HCT116 (cell line): Measurements from ENCODE around the gene OR1E2. TPM values are rescaled to one million over a fixed set of nuclear protein-coding genes. Genes with fewer than 3 reads are reported as not detected.

Source experiments
- ATAC-seq: fragments of 200-7000 bp; cut with Tn5 transposase; 2 replicates; pipeline ENCODE4 v1.9.1; 2020; ENCODE audit warnings: mild to moderate bottlenecking, moderate library complexity
- BruUV-seq: library from RNA; stranded (reverse); fragments of 400-500 nt; replicated peaks from 2 replicates; lab custom pipeline; 2021; lab: Mats Ljungman, UMichigan
- CTCF ChIA-PET: fragments of 300-600 bp; sonication (Branson Sonifier 250); formaldehyde crosslinking; loops from one replicate; lab custom pipeline; 2021; ENCODE audit warnings: antibody characterized with exemption; lab: Charles Lee
- POLR2A ChIA-PET: fragments of 300-600, 350-600 bp; sonication (Branson Sonifier 250); formaldehyde crosslinking; loops from one replicate; lab custom pipeline; 2021; ENCODE audit warnings: antibody characterized with exemption; lab: Charles Lee
- RAD21 ChIA-PET, 2 experiments: fragments of 300-600 bp; sonication (Branson Sonifier 250); formaldehyde crosslinking; loops; one replicate each; lab custom pipeline; 2023; ENCODE audit warnings: low total read pairs in 2 of 2; ENCODE audit not compliant: uncharacterized antibody in 2 of 2, unreplicated experiment in 2 of 2, low non-redundant PET in 1 of 2; lab: Charles Lee
- DNase-seq: peaks from one replicate; pipeline ENCODE4 v3.0.0-alpha.2; 2010; ENCODE audit warnings: low read depth, low spot score
- H2AFZ ChIP-seq: fragments of 200-600 bp; shearing (Covaris generic), sonication (generic); 2 replicates; pipeline ENCODE4 v1.6.1; 2017; ENCODE audit warnings: low read depth, mixed run types, mixed read lengths, antibody characterized with exemption, low read length; ENCODE audit not compliant: poor library complexity, severe bottlenecking
- H3K27ac ChIP-seq: 2 replicates; pipeline ENCODE4 v1.5.1; 2012; ENCODE audit warnings: low read depth, low read length
- H3K27me3 ChIP-seq: fragments of 200-600 bp; sonication (generic); 2 replicates; pipeline ENCODE4 v1.6.1; 2016; ENCODE audit warnings: mixed run types, low read length, mixed read lengths; ENCODE audit not compliant: insufficient read depth
- H3K36me3 ChIP-seq, 2 experiments: fragments of 200-500 bp in 1 of 2; fragments of 200-600 bp in 1 of 2; sonication (Bioruptor generic) in 1 of 2; sonication (generic) in 1 of 2; 2 replicates each; pipeline versions ENCODE4 v1.5.1 to v1.6.1; 2014 to 2016; ENCODE audit warnings: low read length in 2 of 2, inconsistent platforms in 1 of 2, mixed read lengths in 1 of 2, mixed run types in 1 of 2; ENCODE audit not compliant: insufficient read depth in 2 of 2, control insufficient read depth in 1 of 2
- H3K4me1 ChIP-seq, 2 experiments: fragments of 200-600 bp in 1 of 2; sonication (generic) in 1 of 2; 2 replicates each; pipeline versions ENCODE4 v1.5.1 to v1.6.1; 2012 to 2017; ENCODE audit warnings: low read length in 2 of 2, inconsistent platforms in 1 of 2, mild to moderate bottlenecking in 1 of 2, mixed read lengths in 1 of 2, mixed run types in 1 of 2, moderate library complexity in 1 of 2; ENCODE audit not compliant: insufficient read depth in 2 of 2, control insufficient read depth in 1 of 2
- H3K4me2 ChIP-seq: fragments of 200-600 bp; sonication (generic); 2 replicates; pipeline ENCODE4 v1.6.1; 2017; ENCODE audit warnings: mixed run types, low read length, mixed read lengths
- H3K4me3 ChIP-seq, 2 experiments: fragments of 200-600 bp in 1 of 2; sonication (generic) in 1 of 2; replicated peaks in 1 of 2; 2 replicates each; pipeline ENCODE4 v1.5.1; 2011 to 2016; ENCODE audit warnings: low read length in 2 of 2, control low read depth in 1 of 2, low read depth in 1 of 2, mild to moderate bottlenecking in 1 of 2, mixed read lengths in 1 of 2, mixed run types in 1 of 2
- H3K79me2 ChIP-seq: fragments of 200-600 bp; sonication (generic); 2 replicates; pipeline ENCODE4 v1.6.1; 2017; ENCODE audit warnings: mild to moderate bottlenecking, mixed run types, low read length, moderate library complexity, mixed read lengths; ENCODE audit not compliant: insufficient read depth
- H3K9ac ChIP-seq: fragments of 200-600 bp; sonication (generic); 2 replicates; pipeline ENCODE4 v1.6.1; 2016; ENCODE audit warnings: low read length, mixed read lengths
- H3K9me2 ChIP-seq: fragments of 200-600 bp; sonication (generic), shearing (Covaris generic); 2 replicates; pipeline ENCODE4 v1.6.1; 2017; ENCODE audit warnings: mixed run types, mild to moderate bottlenecking, moderate library complexity; ENCODE audit not compliant: insufficient read depth
- H3K9me3 ChIP-seq, 2 experiments: fragments of 200-500 bp in 1 of 2; fragments of 200-600 bp in 1 of 2; sonication (Bioruptor generic) in 1 of 2; sonication (generic) in 1 of 2; 2 replicates each; pipeline ENCODE4 v1.6.1; 2014 to 2017; ENCODE audit warnings: low read length in 2 of 2, mixed read lengths in 2 of 2, inconsistent platforms in 1 of 2, low read depth in 1 of 2, mild to moderate bottlenecking in 1 of 2, mixed run types in 1 of 2, moderate library complexity in 1 of 2; ENCODE audit not compliant: control insufficient read depth in 1 of 2, insufficient read depth in 1 of 2
- H4K20me1 ChIP-seq: fragments of 200-600 bp; sonication (generic), shearing (Covaris generic); 2 replicates; pipeline ENCODE4 v1.6.1; 2017; ENCODE audit warnings: mixed run types, mild to moderate bottlenecking, moderate library complexity; ENCODE audit not compliant: insufficient read depth
- CBX3 ChIP-seq: IDR thresholded peaks from 2 replicates; pipeline ENCODE4 v1.6.1; 2012; ENCODE audit warnings: low read depth
- EGR1 ChIP-seq: IDR thresholded peaks from 2 replicates; pipeline ENCODE4 v1.6.1; 2012; ENCODE audit warnings: low read depth
- ELF1 ChIP-seq: IDR thresholded peaks from 2 replicates; pipeline ENCODE4 v1.6.1; 2012; ENCODE audit warnings: low read depth, borderline replicate concordance
- EZH2 ChIP-seq: fragments of 200-600 bp; sonication (generic); IDR thresholded peaks from 2 replicates; pipeline ENCODE4 v1.6.1; 2017; ENCODE audit warnings: antibody characterized with exemption, mixed run types
- EZH2phosphoT487 ChIP-seq: fragments of 200-600 bp; IDR thresholded peaks from 2 replicates; pipeline ENCODE4 v1.6.1; 2018; ENCODE audit warnings: antibody characterized with exemption, borderline replicate concordance
- FOSL1 ChIP-seq: IDR thresholded peaks from 2 replicates; pipeline ENCODE4 v1.6.1; 2012; ENCODE audit warnings: low read depth
- JUND ChIP-seq: IDR thresholded peaks from 2 replicates; pipeline ENCODE4 v1.6.1; 2012
- MAX ChIP-seq: IDR thresholded peaks from 2 replicates; pipeline ENCODE4 v1.6.1; 2012
- POLR2A ChIP-seq: IDR thresholded peaks from 2 replicates; pipeline ENCODE4 v1.7.0; 2011; ENCODE audit warnings: borderline replicate concordance; ENCODE audit not compliant: insufficient read depth, insufficient read length; ENCODE audit errors: extremely low read depth
- RAD21 ChIP-seq: IDR thresholded peaks from 2 replicates; pipeline ENCODE4 v1.6.1; 2012; ENCODE audit warnings: low read depth, mild to moderate bottlenecking
- REST ChIP-seq: IDR thresholded peaks from 2 replicates; pipeline ENCODE4 v1.6.1; 2012; ENCODE audit warnings: low read depth
- SIN3A ChIP-seq: IDR thresholded peaks from 2 replicates; pipeline ENCODE4 v1.6.1; 2012; ENCODE audit warnings: low read depth
- TCF7L2 ChIP-seq: IDR thresholded peaks from 2 replicates; pipeline ENCODE4 v1.7.0; 2011; ENCODE audit warnings: borderline replicate concordance, inconsistent platforms; ENCODE audit not compliant: insufficient read depth, insufficient read length; ENCODE audit errors: extremely low read depth
- YY1 ChIP-seq: IDR thresholded peaks from 2 replicates; pipeline ENCODE4 v1.6.1; 2011; ENCODE audit warnings: low read length, low read depth, moderate library complexity, mild to moderate bottlenecking; ENCODE audit not compliant: insufficient replicate concordance; ENCODE audit errors: extremely low read depth
- ZNF274 ChIP-seq: fragments of 200-500 bp; sonication (Bioruptor generic); IDR thresholded peaks from 2 replicates; pipeline ENCODE4 v1.6.1; 2014; ENCODE audit warnings: mild to moderate bottlenecking, low read depth, low read length, inconsistent platforms
- intact Hi-C: fragments of 100-400 bp; cut with micrococcal nuclease; formaldehyde crosslinking; loops from 2 replicates; pipeline ENCODE4 v1.10.0; 2022
- total RNA-seq: library from RNA; stranded (reverse); gene quantifications from one replicate; pipeline ENCODE4 v1.2.1, GENCODE V29; 2021; ENCODE audit not compliant: unreplicated experiment
- TF ChIP-seq, protein P1 (sequence below): IDR thresholded peaks from 2 replicates; pipeline ENCODE4 v1.6.1; 2011; ENCODE audit warnings: mild to moderate bottlenecking, low read length, moderate library complexity; ENCODE audit not compliant: insufficient replicate concordance; ENCODE audit errors: extremely low read depth
- TF ChIP-seq, protein P2 (sequence below): IDR thresholded peaks from 2 replicates; pipeline ENCODE4 v1.6.1; 2012
- TF ChIP-seq, protein P3 (sequence below), 3 experiments: fragments of 200-600 bp in 1 of 3; sonication (generic) in 1 of 3; IDR thresholded peaks in 2 of 3; conservative IDR thresholded peaks in 1 of 3; 2 replicates each; pipeline ENCODE4 v1.5.1; 2012 to 2017; ENCODE audit warnings: low read depth in 2 of 3, low read length in 2 of 3, antibody characterized with exemption in 1 of 3, borderline replicate concordance in 1 of 3, control low read depth in 1 of 3, mild to moderate bottlenecking in 1 of 3, mixed read lengths in 1 of 3, mixed run types in 1 of 3, moderate library complexity in 1 of 3; ENCODE audit not compliant: insufficient read depth in 1 of 3

OR1E2 gene
- total RNA-seq, 1 experiment from 2014 or later = not detected

DNA sequence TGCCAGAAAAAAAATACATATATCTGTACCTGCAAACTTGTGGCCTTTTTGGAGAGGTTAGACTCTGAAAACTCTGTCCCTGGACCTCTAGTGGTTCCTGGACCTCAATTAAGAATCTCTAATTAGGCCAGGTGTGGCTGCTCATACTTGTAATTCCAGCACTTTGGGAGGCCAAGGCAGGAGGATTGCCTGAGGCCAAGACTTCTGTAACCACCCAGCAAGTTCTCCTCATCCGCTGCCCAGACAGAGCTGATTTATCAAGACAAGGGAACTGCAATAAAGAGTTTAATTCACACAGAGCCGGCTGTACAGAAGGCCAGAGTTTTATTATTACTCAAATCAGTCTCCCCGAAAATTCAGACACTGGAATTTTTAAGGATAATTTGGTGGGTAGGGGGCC is 46.3 kb upstream of the OR1E2 start:
- no peaks in the 10 kb centered on the region for H3K9me3 ChIP-seq
- no peaks in the 10 kb centered on the region for H3K79me2 ChIP-seq
- ChIA-PET CTCF (no interaction called here), POLR2A (no interaction called here), RAD21 (no interaction called here)
- H4K20me1 ChIP-seq = no peaks in the 10 kb centered on the region
- ATAC-seq = no peak
- H3K4me3 ChIP-seq = no peak overlapping the region
- no peaks in the 10 kb centered on the region for H3K9me2 ChIP-seq
- intact Hi-C loops = no loop called here
- no peak overlapping the region for H3K9ac ChIP-seq
- TF ChIP-seq, protein P1, sequence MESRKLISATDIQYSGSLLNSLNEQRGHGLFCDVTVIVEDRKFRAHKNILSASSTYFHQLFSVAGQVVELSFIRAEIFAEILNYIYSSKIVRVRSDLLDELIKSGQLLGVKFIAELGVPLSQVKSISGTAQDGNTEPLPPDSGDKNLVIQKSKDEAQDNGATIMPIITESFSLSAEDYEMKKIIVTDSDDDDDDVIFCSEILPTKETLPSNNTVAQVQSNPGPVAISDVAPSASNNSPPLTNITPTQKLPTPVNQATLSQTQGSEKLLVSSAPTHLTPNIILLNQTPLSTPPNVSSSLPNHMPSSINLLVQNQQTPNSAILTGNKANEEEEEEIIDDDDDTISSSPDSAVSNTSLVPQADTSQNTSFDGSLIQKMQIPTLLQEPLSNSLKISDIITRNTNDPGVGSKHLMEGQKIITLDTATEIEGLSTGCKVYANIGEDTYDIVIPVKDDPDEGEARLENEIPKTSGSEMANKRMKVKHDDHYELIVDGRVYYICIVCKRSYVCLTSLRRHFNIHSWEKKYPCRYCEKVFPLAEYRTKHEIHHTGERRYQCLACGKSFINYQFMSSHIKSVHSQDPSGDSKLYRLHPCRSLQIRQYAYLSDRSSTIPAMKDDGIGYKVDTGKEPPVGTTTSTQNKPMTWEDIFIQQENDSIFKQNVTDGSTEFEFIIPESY = no peak
- TF ChIP-seq YY1 (no peak), TCF7L2 (no peak), REST (no peak), POLR2A (no peak), RAD21 (no peak), JUND (no peak), ZNF274 (no peak), EZH2 (no peak), MAX (no peak), SIN3A (no peak), EGR1 (no peak), ELF1 (no peak), EZH2phosphoT487 (no peak), CBX3 (no peak), FOSL1 (no peak)
- TF ChIP-seq, protein P2, sequence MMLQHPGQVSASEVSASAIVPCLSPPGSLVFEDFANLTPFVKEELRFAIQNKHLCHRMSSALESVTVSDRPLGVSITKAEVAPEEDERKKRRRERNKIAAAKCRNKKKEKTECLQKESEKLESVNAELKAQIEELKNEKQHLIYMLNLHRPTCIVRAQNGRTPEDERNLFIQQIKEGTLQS = no peak
- TF ChIP-seq, protein P3, sequence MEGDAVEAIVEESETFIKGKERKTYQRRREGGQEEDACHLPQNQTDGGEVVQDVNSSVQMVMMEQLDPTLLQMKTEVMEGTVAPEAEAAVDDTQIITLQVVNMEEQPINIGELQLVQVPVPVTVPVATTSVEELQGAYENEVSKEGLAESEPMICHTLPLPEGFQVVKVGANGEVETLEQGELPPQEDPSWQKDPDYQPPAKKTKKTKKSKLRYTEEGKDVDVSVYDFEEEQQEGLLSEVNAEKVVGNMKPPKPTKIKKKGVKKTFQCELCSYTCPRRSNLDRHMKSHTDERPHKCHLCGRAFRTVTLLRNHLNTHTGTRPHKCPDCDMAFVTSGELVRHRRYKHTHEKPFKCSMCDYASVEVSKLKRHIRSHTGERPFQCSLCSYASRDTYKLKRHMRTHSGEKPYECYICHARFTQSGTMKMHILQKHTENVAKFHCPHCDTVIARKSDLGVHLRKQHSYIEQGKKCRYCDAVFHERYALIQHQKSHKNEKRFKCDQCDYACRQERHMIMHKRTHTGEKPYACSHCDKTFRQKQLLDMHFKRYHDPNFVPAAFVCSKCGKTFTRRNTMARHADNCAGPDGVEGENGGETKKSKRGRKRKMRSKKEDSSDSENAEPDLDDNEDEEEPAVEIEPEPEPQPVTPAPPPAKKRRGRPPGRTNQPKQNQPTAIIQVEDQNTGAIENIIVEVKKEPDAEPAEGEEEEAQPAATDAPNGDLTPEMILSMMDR (IDR thresholded peaks at IDR 0.05 in 2 of 3, conservative IDR thresholded peaks at IDR 0.05 in 1 of 3; ENCODE audit: borderline replicate concordance in 1 of 3, insufficient read depth in 1 of 3, low read depth in 2 of 3, low read length in 2 of 3) = no peak
- no peak overlapping the region for H3K4me2 ChIP-seq
- no peaks in the 10 kb centered on the region for H3K4me1 ChIP-seq
- H3K36me3 ChIP-seq = no peaks in the 10 kb centered on the region
- peaks cover 41% of the 10 kb centered on the region for H3K27me3 ChIP-seq
- no peak overlapping the region for H3K27ac ChIP-seq
- BruUV-seq = no TSS peak
- no peak for DNase-seq
- no peak overlapping the region for H2AFZ ChIP-seq
